ENCODE results near the gene TUBGCP2. TPM values are rescaled to one million over a fixed set of nuclear protein-coding genes. Genes with fewer than 3 reads are reported as not detected.

Gene TUBGCP2
- polyA plus RNA-seq, 1 donor (not counting 4 experiments of a cell fraction or from before 2014, with no cell fraction given), result 55.8 TPM

- H3K9me1 ChIP-seq (ENCODE audit: control insufficient read depth, extremely low read depth, insufficient read depth, low read length), result peaks cover 2% of the 10 kb centered on the region
- no peaks in the 10 kb centered on the region for H4K20me1 ChIP-seq (ENCODE audit: control insufficient read depth, extremely low read depth, insufficient read depth, low read length)
- H3K9me3 ChIP-seq (ENCODE audit: control insufficient read depth, low read depth, low read length), result no peaks in the 10 kb centered on the region
- dilution Hi-C loops (cut with MboI; ENCODE audit: extremely low pct_ligation_motif_present, low sequenced_read_pairs), result no loop called here
- no peak overlapping the region for H3K27ac ChIP-seq (ENCODE audit: control insufficient read depth, insufficient read depth, low read length)
- peaks cover 29 to 42% of the 10 kb centered on the region in 2 experiments for H3K36me3 ChIP-seq (ENCODE audit: control insufficient read depth in 2 of 2, extremely low read depth in 1 of 2, insufficient read depth in 2 of 2, low read length in 2 of 2)
- H3K4me1 ChIP-seq (ENCODE audit: control insufficient read depth, extremely low read depth, insufficient read depth, low read length), result peaks cover 14% of the 10 kb centered on the region
- no peak overlapping the region for H3K4me2 ChIP-seq (ENCODE audit: control insufficient read depth, extremely low read depth, insufficient read depth, low read depth, low read length)
- H2AFZ ChIP-seq (ENCODE audit: control insufficient read depth, low read length), result no peak overlapping the region
- no peak overlapping the region for H3K4me3 ChIP-seq (ENCODE audit: control insufficient read depth in 2 of 3, extremely low read depth in 1 of 3, insufficient read depth in 2 of 3, low read depth in 1 of 3, low read length in 3 of 3)
- TF ChIP-seq CTCF (optimal IDR thresholded peaks at IDR 0.05 in 1 of 3, IDR thresholded peaks at IDR 0.05 in 1 of 3, conservative IDR thresholded peaks at IDR 0.05 in 1 of 3; ENCODE audit: extremely low read depth in 1 of 3, insufficient read depth in 2 of 3, low read length in 3 of 3) (no peak), EZH2 (IDR thresholded peaks at IDR 0.05; ENCODE audit: low read length) (no peak)
- no peak overlapping the region for H3K9ac ChIP-seq (ENCODE audit: control insufficient read depth, extremely low read depth, insufficient read depth, low read length)
- DNase-seq (ENCODE audit: low read depth, low spot score) (no peak), FAIRE-seq (no peak)
- peaks cover 2% of the 10 kb centered on the region for H3K79me2 ChIP-seq (ENCODE audit: control insufficient read depth, insufficient read depth, low read length)
- no peaks in the 10 kb centered on the region for H3K27me3 ChIP-seq (ENCODE audit: control insufficient read depth, extremely low read depth, insufficient read depth, low read length)
Observed at GRCh38 chr10:133297504-133297903, 11.2 kb downstream of the TUBGCP2 start.

DNA sequence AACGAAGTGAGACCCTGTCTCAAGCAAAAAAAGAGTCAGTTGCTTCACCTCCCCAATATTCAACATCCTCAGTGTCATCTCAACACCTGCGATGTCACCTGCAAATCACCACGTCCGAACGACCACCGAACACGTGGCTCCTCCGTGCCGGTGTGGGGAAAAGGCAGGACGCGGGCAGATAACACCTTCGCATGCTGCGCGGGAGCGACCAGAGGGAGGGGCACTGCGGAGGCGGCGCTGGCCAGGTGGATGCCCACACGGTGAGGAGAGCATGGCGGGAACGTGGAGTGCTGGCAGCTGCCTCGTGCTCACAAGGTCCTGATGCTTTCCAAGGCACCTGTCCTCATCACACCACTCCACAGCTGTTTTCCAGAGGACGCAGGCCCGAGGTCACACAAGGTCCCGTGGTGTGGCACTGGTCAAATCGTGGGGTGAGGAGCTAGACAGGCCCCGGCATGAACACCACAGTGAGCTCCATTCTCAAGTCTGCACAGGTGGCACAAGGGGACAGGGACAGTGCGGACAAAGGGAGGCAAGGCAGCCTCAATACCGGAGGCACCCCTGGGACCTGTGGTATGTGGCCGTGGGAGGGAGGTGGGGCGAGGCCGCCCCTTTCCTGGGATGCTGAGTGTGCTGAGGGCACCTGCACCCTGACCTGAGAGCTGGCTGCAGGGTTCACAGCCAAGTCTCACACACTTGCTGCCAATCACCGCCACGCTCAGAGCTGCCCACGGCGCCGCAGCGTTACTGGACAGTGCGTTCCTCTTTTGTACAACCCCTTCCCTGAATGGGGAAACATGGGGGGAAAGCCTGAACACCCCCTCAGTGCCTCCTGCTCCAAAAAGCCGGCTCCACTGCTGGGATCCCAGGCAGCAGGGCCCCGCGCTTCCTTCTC, 13.0 kb downstream of the TUBGCP2 start:
- H4K20me1 ChIP-seq (ENCODE audit: control insufficient read depth, extremely low read depth, insufficient read depth, low read length), result no peaks in the 10 kb centered on the region
- H3K27me3 ChIP-seq (ENCODE audit: control insufficient read depth, extremely low read depth, insufficient read depth, low read length), result no peaks in the 10 kb centered on the region
- no peaks in the 10 kb centered on the region for H3K79me2 ChIP-seq (ENCODE audit: control insufficient read depth, insufficient read depth, low read length)
- H3K27ac ChIP-seq (ENCODE audit: control insufficient read depth, insufficient read depth, low read length), result no peak overlapping the region
- no peak overlapping the region for H3K4me2 ChIP-seq (ENCODE audit: control insufficient read depth, extremely low read depth, insufficient read depth, low read depth, low read length)
- no peak for FAIRE-seq
- no peak overlapping the region for H3K4me3 ChIP-seq (ENCODE audit: control insufficient read depth in 2 of 3, extremely low read depth in 1 of 3, insufficient read depth in 2 of 3, low read depth in 1 of 3, low read length in 3 of 3)
- H3K9me3 ChIP-seq (ENCODE audit: control insufficient read depth, low read depth, low read length), result no peaks in the 10 kb centered on the region
- H3K9ac ChIP-seq (ENCODE audit: control insufficient read depth, extremely low read depth, insufficient read depth, low read length), result no peak overlapping the region
- DNase-seq (ENCODE audit: low read depth, low spot score), result no peak
- dilution Hi-C loops (cut with MboI; ENCODE audit: extremely low pct_ligation_motif_present, low sequenced_read_pairs), result no loop called here
- peaks cover 16% of the 10 kb centered on the region for H3K4me1 ChIP-seq (ENCODE audit: control insufficient read depth, extremely low read depth, insufficient read depth, low read length)
- peaks cover 2% of the 10 kb centered on the region for H3K9me1 ChIP-seq (ENCODE audit: control insufficient read depth, extremely low read depth, insufficient read depth, low read length)
- H2AFZ ChIP-seq (ENCODE audit: control insufficient read depth, low read length), result no peak overlapping the region
- TF ChIP-seq EZH2 (IDR thresholded peaks at IDR 0.05; ENCODE audit: low read length) (no peak), CTCF (optimal IDR thresholded peaks at IDR 0.05 in 1 of 3, IDR thresholded peaks at IDR 0.05 in 1 of 3, conservative IDR thresholded peaks at IDR 0.05 in 1 of 3; ENCODE audit: extremely low read depth in 1 of 3, insufficient read depth in 2 of 3, low read length in 3 of 3) (no peak)
- peaks cover 27 to 42% of the 10 kb centered on the region in 2 experiments for H3K36me3 ChIP-seq (ENCODE audit: control insufficient read depth in 2 of 2, extremely low read depth in 1 of 2, insufficient read depth in 2 of 2, low read length in 2 of 2)

Measured in keratinocyte (primary cell).